ENCODE data around the gene CTSZ. TPM values are rescaled to one million over a fixed set of nuclear protein-coding genes. Genes with fewer than 3 reads are reported as not detected.

The CTSZ gene
- total RNA-seq, 4 donors from 2014 or later: 25.2 to 58.7 (median 51.9) TPM

DNA sequence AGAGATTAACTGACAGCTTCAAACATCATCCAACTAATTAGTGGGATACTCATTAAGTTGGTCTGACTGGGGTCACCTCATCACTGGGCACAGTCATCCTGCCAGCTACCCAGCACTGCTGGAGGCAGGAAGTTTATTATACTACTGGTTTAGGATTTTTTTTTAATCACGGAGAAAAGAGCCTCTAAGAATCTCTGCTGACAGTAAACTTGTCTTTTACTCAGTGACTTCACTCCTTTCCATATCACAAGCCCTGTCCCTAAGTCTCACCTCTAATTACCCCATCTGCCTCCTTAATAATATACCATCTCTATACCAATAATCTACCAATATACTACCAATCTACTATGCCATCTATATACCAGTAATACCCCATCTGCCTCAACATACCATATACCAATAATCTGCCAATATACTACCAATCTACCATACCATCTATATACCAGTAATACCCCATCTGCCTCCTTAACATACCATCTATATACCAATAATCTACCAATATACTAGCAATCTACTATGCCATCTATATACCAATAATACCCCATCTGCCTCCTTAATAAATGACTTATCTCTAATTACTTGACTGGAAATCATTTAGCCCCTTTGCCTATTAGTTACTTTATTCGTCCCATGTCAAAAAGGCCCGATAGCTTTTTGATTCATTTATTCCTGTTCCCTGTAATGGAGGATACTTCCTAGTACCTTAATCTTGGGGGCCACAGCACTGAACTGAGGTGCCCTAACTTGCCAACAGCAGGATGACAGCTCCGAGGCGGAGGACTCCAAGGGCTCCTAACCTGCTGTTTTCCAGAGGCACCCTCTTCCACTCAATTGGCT is 20.1 kb upstream of the CTSZ start:
- Histone ChIP-seq H3K9me3 (no peaks in the 10 kb centered on the region), H3K27ac (peak overlapping the region in 1 of 4 donors; percentile 1), H3K4me1 (peaks cover 42 to 45% of the 10 kb centered on the region in 2 donors), H3K27me3 (no peaks in the 10 kb centered on the region), H3K4me3 (no peak overlapping the region), H3K36me3 (peaks cover 0 to 66% of the 10 kb centered on the region in 2 donors)
- DNase-seq (no peak), ATAC-seq (no peak)
- in situ Hi-C loops (cut with MboI; ENCODE audit: low sequenced_read_pairs in 4 of 4): loop anchor here in 1 of 4 donors (25.0 kb wide), 1 partner anchor 340 kb away; the partner anchor contains the start of gene NPEPL1
- intact Hi-C loops (cut with DNase I; ENCODE audit: low total_unique reads): no loop called here
- TF ChIP-seq, protein P1, sequence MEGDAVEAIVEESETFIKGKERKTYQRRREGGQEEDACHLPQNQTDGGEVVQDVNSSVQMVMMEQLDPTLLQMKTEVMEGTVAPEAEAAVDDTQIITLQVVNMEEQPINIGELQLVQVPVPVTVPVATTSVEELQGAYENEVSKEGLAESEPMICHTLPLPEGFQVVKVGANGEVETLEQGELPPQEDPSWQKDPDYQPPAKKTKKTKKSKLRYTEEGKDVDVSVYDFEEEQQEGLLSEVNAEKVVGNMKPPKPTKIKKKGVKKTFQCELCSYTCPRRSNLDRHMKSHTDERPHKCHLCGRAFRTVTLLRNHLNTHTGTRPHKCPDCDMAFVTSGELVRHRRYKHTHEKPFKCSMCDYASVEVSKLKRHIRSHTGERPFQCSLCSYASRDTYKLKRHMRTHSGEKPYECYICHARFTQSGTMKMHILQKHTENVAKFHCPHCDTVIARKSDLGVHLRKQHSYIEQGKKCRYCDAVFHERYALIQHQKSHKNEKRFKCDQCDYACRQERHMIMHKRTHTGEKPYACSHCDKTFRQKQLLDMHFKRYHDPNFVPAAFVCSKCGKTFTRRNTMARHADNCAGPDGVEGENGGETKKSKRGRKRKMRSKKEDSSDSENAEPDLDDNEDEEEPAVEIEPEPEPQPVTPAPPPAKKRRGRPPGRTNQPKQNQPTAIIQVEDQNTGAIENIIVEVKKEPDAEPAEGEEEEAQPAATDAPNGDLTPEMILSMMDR (IDR thresholded peaks at IDR 0.05 in 4 of 5, conservative IDR thresholded peaks at IDR 0.05 in 1 of 5): no peak

DNA sequence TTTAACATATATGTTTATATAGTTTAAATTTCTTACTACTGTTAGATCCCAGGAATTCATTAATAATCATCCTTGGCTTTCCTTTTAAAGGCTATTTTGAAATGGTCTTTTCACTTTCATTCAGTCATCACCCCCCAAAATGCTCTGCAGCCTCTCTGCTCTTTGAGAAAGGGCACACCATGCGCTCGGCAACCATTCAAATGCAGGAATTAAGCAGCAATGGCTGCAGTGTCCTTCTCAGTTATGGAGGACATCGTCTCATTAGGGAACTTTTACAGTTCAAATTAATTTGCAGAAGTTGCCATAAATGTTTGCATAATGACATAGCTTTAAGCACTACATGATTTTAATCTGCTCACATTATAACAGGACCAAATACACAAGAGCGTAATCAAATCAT is 18.5 kb upstream of the CTSZ start:
- no peak for DNase-seq
- H3K4me3 ChIP-seq: no peak overlapping the region
- no peak for ATAC-seq
- H3K9me3 ChIP-seq: no peaks in the 10 kb centered on the region
- peaks cover 0 to 66% of the 10 kb centered on the region in 2 donors for H3K36me3 ChIP-seq
- H3K27ac ChIP-seq: no peak overlapping the region
- in situ Hi-C loops (cut with MboI; ENCODE audit: low sequenced_read_pairs in 4 of 4) (loop anchor here in 1 of 4 donors (25.0 kb wide), 1 partner anchor 338 kb away; the partner anchor contains the start of gene NPEPL1), intact Hi-C loops (cut with DNase I; ENCODE audit: low total_unique reads) (no loop called here)
- peaks cover 31 to 33% of the 10 kb centered on the region in 2 donors for H3K4me1 ChIP-seq
- TF ChIP-seq, protein P1 (IDR thresholded peaks at IDR 0.05 in 4 of 5, conservative IDR thresholded peaks at IDR 0.05 in 1 of 5): no peak
- no peak for TF ChIP-seq POLR2A (IDR thresholded peaks at IDR 0.05)
- no peaks in the 10 kb centered on the region for H3K27me3 ChIP-seq

DNA sequence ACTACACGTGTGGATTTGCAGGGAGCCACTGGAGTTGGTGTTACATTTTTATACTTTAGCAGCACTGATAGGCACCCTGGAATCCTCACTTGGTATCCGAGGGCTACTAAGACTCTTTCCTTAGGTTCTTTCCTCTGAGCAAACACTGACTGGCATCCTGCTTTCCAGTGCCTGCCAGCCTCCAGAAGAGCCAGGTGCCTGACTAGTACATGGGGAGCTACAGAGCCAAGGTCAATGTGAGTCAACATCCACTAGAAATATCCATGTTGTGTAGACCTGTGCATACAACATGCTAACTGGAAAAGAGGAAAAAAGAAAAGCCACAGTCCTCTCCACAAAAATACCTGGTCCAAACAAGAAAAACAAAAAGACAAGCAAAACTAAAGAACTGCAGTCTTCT is 18.0 kb upstream of the CTSZ start:
- Histone ChIP-seq H3K27me3 (no peaks in the 10 kb centered on the region), H3K27ac (no peak overlapping the region), H3K4me1 (peaks cover 27 to 29% of the 10 kb centered on the region in 2 donors), H3K4me3 (no peak overlapping the region), H3K9me3 (no peaks in the 10 kb centered on the region), H3K36me3 (peaks cover 0 to 62% of the 10 kb centered on the region in 2 donors)
- TF ChIP-seq, protein P1 (IDR thresholded peaks at IDR 0.05 in 4 of 5, conservative IDR thresholded peaks at IDR 0.05 in 1 of 5): no peak
- TF ChIP-seq POLR2A (IDR thresholded peaks at IDR 0.05): no peak
- in situ Hi-C loops (cut with MboI; ENCODE audit: low sequenced_read_pairs in 4 of 4): loop anchor here in 1 of 4 donors (25.0 kb wide), 1 partner anchor 338 kb away; the partner anchor contains the start of gene NPEPL1
- intact Hi-C loops (cut with DNase I; ENCODE audit: low total_unique reads): no loop called here
- ATAC-seq (no peak), DNase-seq (no peak)

DNA sequence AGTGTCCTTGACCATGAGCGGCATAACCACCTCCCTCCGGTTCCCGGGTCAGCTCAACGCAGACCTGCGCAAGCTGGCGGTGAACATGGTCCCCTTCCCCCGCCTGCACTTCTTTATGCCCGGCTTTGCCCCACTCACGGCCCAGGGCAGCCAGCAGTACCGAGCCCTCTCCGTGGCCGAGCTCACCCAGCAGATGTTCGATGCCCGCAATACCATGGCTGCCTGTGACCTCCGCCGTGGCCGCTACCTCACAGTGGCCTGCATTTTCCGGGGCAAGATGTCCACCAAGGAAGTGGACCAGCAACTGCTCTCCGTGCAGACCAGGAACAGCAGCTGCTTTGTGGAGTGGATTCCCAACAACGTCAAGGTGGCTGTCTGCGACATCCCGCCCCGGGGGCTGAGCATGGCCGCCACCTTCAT is 17.1 kb upstream of the CTSZ start:
- Histone ChIP-seq H3K27me3 (no peaks in the 10 kb centered on the region), H3K9me3 (no peaks in the 10 kb centered on the region), H3K27ac (no peak overlapping the region), H3K36me3 (peaks cover 0 to 52% of the 10 kb centered on the region in 2 donors), H3K4me1 (peaks cover 17 to 20% of the 10 kb centered on the region in 2 donors), H3K4me3 (no peak overlapping the region)
- DNase-seq: no peak
- in situ Hi-C loops (cut with MboI; ENCODE audit: low sequenced_read_pairs in 4 of 4): no loop called here
- no peak for ATAC-seq
- intact Hi-C loops (cut with DNase I; ENCODE audit: low total_unique reads): no loop called here
- TF ChIP-seq, protein P1 (IDR thresholded peaks at IDR 0.05 in 4 of 5, conservative IDR thresholded peaks at IDR 0.05 in 1 of 5): no peak

Data from gastrocnemius medialis (tissue), 4 donors.